ENCODE data around the gene BATF.

DNA sequence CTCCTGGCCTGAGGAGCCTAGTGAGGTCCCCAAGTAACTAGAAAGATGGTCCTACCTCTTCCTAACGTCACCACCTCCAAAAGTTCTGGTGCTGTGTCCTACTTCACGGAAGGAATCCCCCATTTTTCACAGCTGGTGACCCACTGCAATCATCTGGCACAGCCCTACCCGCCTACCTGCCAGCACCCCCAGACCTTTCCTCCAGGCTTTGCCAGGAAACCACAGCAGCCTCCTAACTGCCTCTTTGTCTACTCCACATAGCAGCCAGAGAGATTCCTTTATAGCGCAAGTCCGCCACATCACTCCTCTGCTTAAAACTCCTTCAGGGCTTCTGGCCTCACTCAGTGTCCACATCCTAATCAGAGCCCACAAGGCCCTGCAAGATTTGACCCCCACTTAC, 42.8 kb downstream of the BATF start:
- TF ChIP-seq CTCF (conservative IDR thresholded peaks at IDR 0.05; ENCODE audit: low read depth in 2 of 2) (no peak), POLR2AphosphoS5 (IDR thresholded peaks at IDR 0.05; ENCODE audit: low read depth) (no peak), NANOG (IDR thresholded peaks at IDR 0.05; ENCODE audit: borderline replicate concordance) (no peak), EZH2 (IDR thresholded peaks at IDR 0.05; ENCODE audit: low read depth, unreplicated experiment) (no peak)

Data from GM23338 (cell line).